Osteocyte (in vitro differentiated cells): ENCODE measurements around the gene BCL2. TPM values are rescaled to one million over a fixed set of nuclear protein-coding genes. Genes with fewer than 3 reads are reported as not detected.
"Not testable (repeated sequence)": the region's sequence is repeated elsewhere in the genome, so short reads cannot be mapped to it uniquely, and the experiment has no call there.

Experiments
- DNase-seq: peaks from one replicate; pipeline ENCODE4 v3.0.0; 2021; ENCODE audit warnings: mixed read lengths; ENCODE audit not compliant: unreplicated experiment; ENCODE audit errors: extremely low spot score
- H3K27ac Mint-ChIP-seq: one replicate; pipeline ENCODE4 v1.8.0; 2021; ENCODE audit warnings: mild to moderate bottlenecking, mixed read lengths; ENCODE audit not compliant: unreplicated experiment
- H3K27me3 Mint-ChIP-seq: one replicate; pipeline ENCODE4 v1.8.0; 2021; ENCODE audit warnings: mixed read lengths; ENCODE audit not compliant: unreplicated experiment
- H3K36me3 Mint-ChIP-seq: one replicate; pipeline ENCODE4 v1.8.0; 2021; ENCODE audit warnings: mixed read lengths; ENCODE audit not compliant: unreplicated experiment
- H3K4me1 Mint-ChIP-seq: one replicate; pipeline ENCODE4 v1.8.0; 2021; ENCODE audit warnings: mixed read lengths; ENCODE audit not compliant: unreplicated experiment
- H3K4me3 Mint-ChIP-seq: one replicate; pipeline ENCODE4 v1.8.0; 2021; ENCODE audit warnings: mild to moderate bottlenecking, moderate library complexity, mixed read lengths; ENCODE audit not compliant: unreplicated experiment
- H3K9me3 Mint-ChIP-seq: one replicate; pipeline ENCODE4 v1.8.0; 2021; ENCODE audit warnings: mixed read lengths; ENCODE audit not compliant: unreplicated experiment
- total RNA-seq: library from RNA; stranded (reverse); gene quantifications from 2 replicates; pipeline ENCODE4 v1.2.1, GENCODE V29; 2021
- TF ChIP-seq, protein P1 (sequence below): fragments of 200-600 bp; sonication (generic); IDR thresholded peaks from 2 replicates; pipeline ENCODE4 v1.5.0; 2021; ENCODE audit warnings: antibody characterized with exemption, mild to moderate bottlenecking, moderate library complexity

The BCL2 gene
- total RNA-seq, 1 donor from 2014 or later = 3.2 TPM

DNA sequence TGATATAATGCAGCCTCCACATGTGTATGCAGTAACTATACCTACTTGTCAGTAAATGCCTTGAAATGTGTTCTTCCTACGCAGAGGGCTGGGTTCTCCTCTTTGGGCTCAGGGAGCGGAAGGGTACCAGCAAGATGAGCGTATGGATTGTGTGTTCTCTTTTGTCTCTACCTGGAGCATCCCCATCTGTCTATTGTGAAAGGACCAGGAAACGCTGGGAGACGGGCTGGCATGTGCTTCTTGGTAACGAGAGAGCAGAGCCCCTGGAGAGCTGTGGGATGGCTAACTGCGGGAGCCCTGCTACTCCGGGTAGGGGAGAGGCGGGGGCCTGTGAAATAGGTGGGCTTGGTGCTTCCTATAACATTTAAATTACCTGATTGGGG, 80.9 kb downstream of the BCL2 start:
- H3K4me1 Mint-ChIP-seq = peaks cover 33% of the 10 kb centered on the region
- no peaks in the 10 kb centered on the region for H3K9me3 Mint-ChIP-seq
- H3K36me3 Mint-ChIP-seq = no peaks in the 10 kb centered on the region
- no peak for DNase-seq
- peak overlapping the region; percentile 89 for H3K27ac Mint-ChIP-seq
- H3K4me3 Mint-ChIP-seq = no peak overlapping the region
- TF ChIP-seq, protein P1, sequence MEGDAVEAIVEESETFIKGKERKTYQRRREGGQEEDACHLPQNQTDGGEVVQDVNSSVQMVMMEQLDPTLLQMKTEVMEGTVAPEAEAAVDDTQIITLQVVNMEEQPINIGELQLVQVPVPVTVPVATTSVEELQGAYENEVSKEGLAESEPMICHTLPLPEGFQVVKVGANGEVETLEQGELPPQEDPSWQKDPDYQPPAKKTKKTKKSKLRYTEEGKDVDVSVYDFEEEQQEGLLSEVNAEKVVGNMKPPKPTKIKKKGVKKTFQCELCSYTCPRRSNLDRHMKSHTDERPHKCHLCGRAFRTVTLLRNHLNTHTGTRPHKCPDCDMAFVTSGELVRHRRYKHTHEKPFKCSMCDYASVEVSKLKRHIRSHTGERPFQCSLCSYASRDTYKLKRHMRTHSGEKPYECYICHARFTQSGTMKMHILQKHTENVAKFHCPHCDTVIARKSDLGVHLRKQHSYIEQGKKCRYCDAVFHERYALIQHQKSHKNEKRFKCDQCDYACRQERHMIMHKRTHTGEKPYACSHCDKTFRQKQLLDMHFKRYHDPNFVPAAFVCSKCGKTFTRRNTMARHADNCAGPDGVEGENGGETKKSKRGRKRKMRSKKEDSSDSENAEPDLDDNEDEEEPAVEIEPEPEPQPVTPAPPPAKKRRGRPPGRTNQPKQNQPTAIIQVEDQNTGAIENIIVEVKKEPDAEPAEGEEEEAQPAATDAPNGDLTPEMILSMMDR = no peak
- no peaks in the 10 kb centered on the region for H3K27me3 Mint-ChIP-seq

DNA sequence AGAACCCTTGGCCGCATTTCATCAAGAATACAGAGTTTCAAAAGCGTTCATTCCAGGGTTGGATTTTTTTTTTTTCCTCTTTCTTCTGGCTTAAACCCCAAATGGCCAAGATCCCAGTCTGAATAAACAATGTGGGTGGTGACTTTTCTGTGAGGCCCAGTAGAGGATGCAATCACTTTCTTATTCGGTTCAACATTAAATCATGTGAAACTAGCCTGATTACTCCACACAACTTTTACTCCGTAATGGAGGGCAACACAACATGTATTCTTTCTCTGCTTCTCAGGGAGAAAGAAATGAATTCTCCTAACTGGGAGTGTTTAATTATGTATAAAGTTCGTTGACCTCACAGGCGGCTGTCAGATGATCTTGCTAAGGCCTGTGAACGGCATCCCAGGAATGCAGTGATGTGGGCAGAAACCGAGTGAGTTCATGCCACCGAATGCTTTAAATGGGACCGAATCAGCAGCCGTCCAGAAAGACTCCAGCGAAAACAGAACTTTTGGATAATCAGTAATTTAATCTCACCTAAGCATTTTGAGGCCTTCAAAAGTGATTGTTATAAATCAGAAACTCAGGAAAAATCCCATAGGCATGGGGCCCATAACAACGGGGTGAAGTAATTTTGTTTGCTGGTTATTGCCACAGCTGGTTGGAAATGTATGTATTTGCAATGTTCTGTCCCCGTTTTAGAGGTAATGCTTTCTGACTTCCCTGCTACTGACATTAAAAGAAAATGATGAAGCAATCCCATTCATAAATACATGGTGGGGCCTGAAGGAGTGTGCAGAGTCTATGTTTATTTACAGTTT, 81.5 kb downstream of the BCL2 start:
- peaks cover 33% of the 10 kb centered on the region for H3K4me1 Mint-ChIP-seq
- TF ChIP-seq, protein P1 = no peak
- no peak for DNase-seq
- H3K27ac Mint-ChIP-seq = peak overlapping the region; percentile 89
- H3K36me3 Mint-ChIP-seq = no peaks in the 10 kb centered on the region
- no peaks in the 10 kb centered on the region for H3K27me3 Mint-ChIP-seq
- no peaks in the 10 kb centered on the region for H3K9me3 Mint-ChIP-seq
- peak overlapping the region; percentile 55 for H3K4me3 Mint-ChIP-seq

DNA sequence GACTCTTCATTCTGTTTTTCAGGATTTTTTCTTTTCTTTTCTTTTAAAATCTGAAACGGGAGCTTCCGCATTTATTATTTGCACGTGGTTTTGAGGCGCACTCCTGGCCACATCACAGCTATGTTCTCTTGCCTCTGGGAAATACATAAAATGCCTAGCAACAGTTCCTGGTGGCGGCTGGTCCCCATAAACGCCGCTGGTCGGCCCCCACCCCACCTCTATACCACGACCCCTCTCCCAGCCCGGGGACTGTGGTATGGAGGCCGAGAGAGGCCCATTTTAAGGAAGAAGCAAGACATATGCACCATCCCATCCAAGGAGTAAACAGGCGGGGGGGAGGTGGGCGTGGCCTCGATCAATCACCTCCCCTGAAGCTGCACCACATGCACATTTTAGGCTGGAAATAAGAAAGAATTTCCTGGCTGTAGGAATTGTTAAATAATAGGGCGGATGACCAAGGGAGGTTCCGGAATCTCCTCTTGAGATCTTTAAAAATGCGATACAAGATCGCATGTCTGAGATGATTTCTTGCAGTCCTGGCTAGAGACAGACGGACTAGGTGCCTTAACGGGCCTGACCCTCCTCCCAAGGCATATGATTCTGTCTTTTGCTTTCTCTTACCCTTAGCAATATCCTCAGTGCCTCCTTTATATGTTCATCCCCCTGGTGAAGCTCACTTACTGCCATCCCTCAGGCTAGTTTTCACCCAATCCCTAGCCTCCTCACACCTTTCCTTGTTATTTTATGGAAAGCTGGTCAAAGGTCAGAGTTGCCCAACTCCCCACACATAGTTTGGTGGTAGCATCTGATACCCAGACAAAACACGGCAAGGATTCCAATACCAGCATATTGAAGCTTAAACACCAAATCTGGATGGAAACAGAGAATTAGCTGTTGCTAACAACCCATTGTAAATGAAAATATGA, 82.4 kb downstream of the BCL2 start:
- no peak for DNase-seq
- Mint-ChIP-seq H3K27me3 (no peaks in the 10 kb centered on the region), H3K4me1 (peaks cover 33% of the 10 kb centered on the region), H3K4me3 (peak overlapping the region; percentile 55), H3K27ac (peak overlapping the region; percentile 89), H3K36me3 (no peaks in the 10 kb centered on the region), H3K9me3 (no peaks in the 10 kb centered on the region)
- TF ChIP-seq, protein P1 = no peak

DNA sequence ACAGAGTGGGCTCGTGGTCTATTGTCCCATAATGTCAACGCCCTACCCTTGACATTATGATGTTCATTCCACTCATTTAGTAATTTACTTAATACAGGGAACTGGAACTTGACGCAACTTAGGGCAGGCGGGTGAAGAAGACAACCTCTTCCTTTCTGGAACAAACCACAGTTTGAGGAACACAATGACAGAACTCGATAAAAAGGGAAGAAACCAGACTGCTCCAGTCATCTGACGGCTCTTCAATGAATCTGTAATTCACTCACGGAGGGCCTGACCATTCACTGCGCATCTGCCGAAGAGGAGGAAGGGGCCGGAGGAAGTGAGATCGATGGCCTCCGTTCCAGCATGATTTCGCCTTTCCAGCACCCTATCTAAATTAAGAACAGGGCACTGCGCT, 83.2 kb downstream of the BCL2 start:
- Mint-ChIP-seq H3K4me3 (no peak overlapping the region), H3K4me1 (peaks cover 33% of the 10 kb centered on the region), H3K27me3 (no peaks in the 10 kb centered on the region), H3K36me3 (no peaks in the 10 kb centered on the region), H3K9me3 (no peaks in the 10 kb centered on the region), H3K27ac (no peak overlapping the region)
- DNase-seq = no peak
- TF ChIP-seq, protein P1 = no peak

DNA sequence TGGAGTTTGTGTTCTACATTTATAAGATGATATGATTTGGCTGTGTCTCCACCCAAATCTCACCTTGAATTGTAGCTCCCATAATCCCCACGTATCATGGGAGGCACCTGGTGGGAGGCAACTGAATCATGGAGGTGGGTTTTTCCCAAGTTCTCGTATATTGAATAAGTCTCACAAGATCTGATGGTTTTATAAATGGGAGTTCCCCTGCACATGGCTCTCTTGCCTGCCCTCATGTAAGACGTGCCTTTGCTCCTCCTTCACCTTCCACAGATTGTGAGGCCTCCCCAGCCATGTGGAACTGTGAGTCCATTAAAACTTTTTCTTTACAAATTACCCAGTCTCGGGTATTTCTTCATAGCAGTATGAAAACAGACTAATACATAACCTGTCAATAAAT, 83.6 kb downstream of the BCL2 start:
- H3K4me3 Mint-ChIP-seq, H3K27me3 Mint-ChIP-seq, H3K27ac Mint-ChIP-seq, H3K36me3 Mint-ChIP-seq, DNase-seq, H3K9me3 Mint-ChIP-seq: not testable (repeated sequence)
- peaks cover 33% of the 10 kb centered on the region for H3K4me1 Mint-ChIP-seq
